GM11168 (cell line): ENCODE results near the gene TRIM33.
"Not testable (repeated sequence)": the region's sequence is repeated elsewhere in the genome, so short reads cannot be mapped to it uniquely, and the experiment has no call there.

Experiments
- in situ Hi-C: fragments of 300-500 bp; cut with MboI; formaldehyde crosslinking; loops from one replicate; pipeline ENCODE4 v1.12.0; 2022; ENCODE audit warnings: low sequenced_read_pairs; ENCODE audit not compliant: unreplicated experiment

Gene TRIM33

GRCh38 chr1:114431026-114431425 is 80.0 kb downstream of the TRIM33 start:
- in situ Hi-C loops, result no loop called here

GRCh38 chr1:114428083-114428754 is 82.8 kb downstream of the TRIM33 start:
- in situ Hi-C loops, result no loop called here

GRCh38 chr1:114427612-114428011 is 83.4 kb downstream of the TRIM33 start:
- in situ Hi-C loops, result no loop called here

GRCh38 chr1:114423455-114423854 is 87.5 kb downstream of the TRIM33 start:
- in situ Hi-C loops, result no loop called here

- in situ Hi-C loops, result not testable (repeated sequence)
These were observed 92.1 kb downstream of the TRIM33 start for GRCh38 chr1:114418948-114419347.

- in situ Hi-C loops, result no loop called here
These were observed 113.4 kb downstream of the TRIM33 start for GRCh38 chr1:114397601-114398000.

- in situ Hi-C loops, result no loop called here
These were observed 115.1 kb downstream of the TRIM33 start for GRCh38 chr1:114395863-114396262.

- in situ Hi-C loops, result no loop called here
These were observed 120.0 kb downstream of the TRIM33 start for GRCh38 chr1:114390960-114391359.

GRCh38 chr1:114390361-114390760 is 120.6 kb downstream of the TRIM33 start:
- in situ Hi-C loops, result no loop called here

GRCh38 chr1:114388432-114389003 is 122.5 kb downstream of the TRIM33 start:
- in situ Hi-C loops, result no loop called here

- in situ Hi-C loops, result not testable (repeated sequence)
These were observed 123.4 kb downstream of the TRIM33 start for GRCh38 chr1:114387585-114387984.

GRCh38 chr1:114387010-114387360 is 124.0 kb downstream of the TRIM33 start:
- in situ Hi-C loops, result no loop called here

- in situ Hi-C loops, result no loop called here
These were observed 124.6 kb downstream of the TRIM33 start for GRCh38 chr1:114386129-114387009.

- in situ Hi-C loops, result no loop called here
These were observed 126.1 kb downstream of the TRIM33 start for GRCh38 chr1:114384922-114385321.

GRCh38 chr1:114379987-114380386 is 131.0 kb downstream of the TRIM33 start:
- in situ Hi-C loops, result no loop called here

- in situ Hi-C loops, result no loop called here
These were observed 131.6 kb downstream of the TRIM33 start for GRCh38 chr1:114379358-114379757.

GRCh38 chr1:114377356-114377755 is 133.6 kb downstream of the TRIM33 start:
- in situ Hi-C loops, result no loop called here

GRCh38 chr1:114369930-114370329 is 141.1 kb downstream of the TRIM33 start:
- in situ Hi-C loops, result no loop called here

- in situ Hi-C loops, result not testable (repeated sequence)
These were observed 141.6 kb downstream of the TRIM33 start for GRCh38 chr1:114369266-114369919.

GRCh38 chr1:114368560-114369255 is 142.3 kb downstream of the TRIM33 start:
- in situ Hi-C loops, result no loop called here
